Posterior cingulate gyrus (tissue), 11 donors: Measurements from ENCODE around the gene ANKRD40.

Source experiments
- DNase-seq, 10 donors: peaks; one replicate each; pipeline versions ENCODE4 v3.0.0 to v3.0.0-alpha.2; 2020 to 2021; ENCODE audit warnings: mixed read lengths in 3 of 10
- intact Hi-C: fragments of 100-400 bp; cut with DNase I; formaldehyde crosslinking; loops from one replicate; pipeline ENCODE4 v1.15.1; 2023

Gene ANKRD40

DNA sequence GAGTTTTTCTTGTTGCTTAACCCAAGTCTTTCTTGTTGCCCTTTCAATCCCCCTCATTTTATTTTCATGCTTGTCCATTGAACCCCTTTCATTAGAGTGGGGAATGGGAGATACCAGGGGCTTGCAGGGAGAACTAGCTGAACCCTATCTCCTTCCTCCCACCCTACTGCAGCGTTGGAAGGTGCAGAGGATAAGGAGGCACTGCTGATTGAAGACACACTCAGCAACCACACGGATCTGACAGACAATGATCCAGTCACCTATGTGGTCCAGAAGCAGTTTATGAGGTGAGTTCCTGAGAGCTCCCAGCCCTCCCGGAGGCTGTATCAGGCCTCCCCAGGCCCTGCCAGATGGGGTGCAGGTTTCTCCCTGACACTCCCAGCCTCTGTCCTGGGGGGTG is 32.5 kb downstream of the ANKRD40 start:
- no peak for DNase-seq
- intact Hi-C loops = no loop called here

DNA sequence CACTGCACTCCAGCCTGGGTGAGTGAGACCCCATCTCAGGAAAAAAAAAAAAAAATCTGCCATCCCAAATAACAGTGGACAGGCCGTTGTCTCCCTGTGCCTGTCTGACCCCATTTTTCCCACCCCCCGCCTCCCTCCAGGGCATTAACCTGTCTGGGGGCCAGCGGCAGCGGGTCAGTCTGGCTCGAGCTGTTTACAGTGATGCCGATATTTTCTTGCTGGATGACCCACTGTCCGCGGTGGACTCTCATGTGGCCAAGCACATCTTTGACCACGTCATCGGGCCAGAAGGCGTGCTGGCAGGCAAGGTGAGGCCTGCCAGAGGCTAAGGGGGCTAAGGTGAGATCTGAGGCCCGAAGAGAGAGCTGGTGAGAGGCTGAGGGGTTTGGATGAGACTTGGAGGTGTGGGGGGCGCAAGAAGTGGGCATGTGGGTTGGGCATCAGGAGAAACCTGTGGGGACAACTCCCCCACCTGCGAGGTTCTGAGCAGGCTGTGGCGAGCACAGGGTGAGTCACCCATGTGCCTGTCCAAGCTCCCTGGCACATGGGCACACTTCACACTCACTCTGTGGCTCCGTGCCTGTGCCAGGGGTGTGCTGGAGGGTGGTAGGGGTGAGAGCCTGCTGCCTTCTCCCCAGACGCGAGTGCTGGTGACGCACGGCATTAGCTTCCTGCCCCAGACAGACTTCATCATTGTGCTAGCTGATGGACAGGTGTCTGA is 34.7 kb downstream of the ANKRD40 start:
- intact Hi-C loops = no loop called here
- peak in 2 of 10 donors; percentile 57 to 60 for DNase-seq

DNA sequence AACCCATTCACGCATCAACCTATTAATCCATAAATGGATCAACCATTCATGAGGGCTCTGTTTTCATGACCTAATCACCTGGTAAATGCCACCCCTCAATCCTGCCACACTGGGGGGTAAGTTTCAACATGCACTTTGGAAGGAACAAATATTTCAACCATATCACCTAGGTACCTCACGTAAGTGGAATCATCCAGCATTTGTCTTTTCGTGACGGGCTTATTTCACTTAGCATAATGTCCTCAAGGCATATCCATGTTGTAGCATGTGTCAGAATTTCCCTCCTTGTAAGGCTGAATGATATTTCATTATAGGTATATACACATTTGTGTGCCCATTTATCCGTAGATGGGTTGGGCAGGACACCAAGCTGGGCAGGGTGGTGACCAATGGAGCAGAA is 35.6 kb downstream of the ANKRD40 start:
- intact Hi-C loops = no loop called here
- no peak for DNase-seq

DNA sequence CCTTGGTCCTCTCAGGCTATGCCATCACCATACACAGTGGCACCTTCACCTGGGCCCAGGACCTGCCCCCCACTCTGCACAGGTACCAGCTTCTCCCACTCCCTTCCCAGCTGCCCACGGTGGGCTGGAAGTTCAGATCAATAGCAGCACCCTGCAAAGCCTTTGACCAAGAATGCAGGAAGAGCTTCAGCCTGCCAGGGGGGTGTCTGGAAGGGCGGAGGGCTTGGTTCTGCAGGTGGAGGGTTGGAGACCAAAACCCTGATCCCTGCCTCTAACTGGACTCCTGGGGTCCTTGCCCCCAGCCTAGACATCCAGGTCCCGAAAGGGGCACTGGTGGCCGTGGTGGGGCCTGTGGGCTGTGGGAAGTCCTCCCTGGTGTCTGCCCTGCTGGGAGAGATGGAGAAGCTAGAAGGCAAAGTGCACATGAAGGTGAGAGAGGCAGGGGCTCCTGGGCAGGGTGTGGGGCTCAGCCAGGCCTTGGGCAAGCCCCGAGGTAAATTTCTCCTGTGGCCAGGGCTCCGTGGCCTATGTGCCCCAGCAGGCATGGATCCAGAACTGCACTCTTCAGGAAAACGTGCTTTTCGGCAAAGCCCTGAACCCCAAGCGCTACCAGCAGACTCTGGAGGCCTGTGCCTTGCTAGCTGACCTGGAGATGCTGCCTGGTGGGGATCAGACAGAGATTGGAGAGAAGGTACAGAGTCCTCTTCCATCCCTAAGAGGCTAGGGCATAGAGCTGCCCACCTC is 38.7 kb downstream of the ANKRD40 start:
- DNase-seq = peak in 2 of 10 donors; percentile 53 to 58
- intact Hi-C loops = no loop called here

DNA sequence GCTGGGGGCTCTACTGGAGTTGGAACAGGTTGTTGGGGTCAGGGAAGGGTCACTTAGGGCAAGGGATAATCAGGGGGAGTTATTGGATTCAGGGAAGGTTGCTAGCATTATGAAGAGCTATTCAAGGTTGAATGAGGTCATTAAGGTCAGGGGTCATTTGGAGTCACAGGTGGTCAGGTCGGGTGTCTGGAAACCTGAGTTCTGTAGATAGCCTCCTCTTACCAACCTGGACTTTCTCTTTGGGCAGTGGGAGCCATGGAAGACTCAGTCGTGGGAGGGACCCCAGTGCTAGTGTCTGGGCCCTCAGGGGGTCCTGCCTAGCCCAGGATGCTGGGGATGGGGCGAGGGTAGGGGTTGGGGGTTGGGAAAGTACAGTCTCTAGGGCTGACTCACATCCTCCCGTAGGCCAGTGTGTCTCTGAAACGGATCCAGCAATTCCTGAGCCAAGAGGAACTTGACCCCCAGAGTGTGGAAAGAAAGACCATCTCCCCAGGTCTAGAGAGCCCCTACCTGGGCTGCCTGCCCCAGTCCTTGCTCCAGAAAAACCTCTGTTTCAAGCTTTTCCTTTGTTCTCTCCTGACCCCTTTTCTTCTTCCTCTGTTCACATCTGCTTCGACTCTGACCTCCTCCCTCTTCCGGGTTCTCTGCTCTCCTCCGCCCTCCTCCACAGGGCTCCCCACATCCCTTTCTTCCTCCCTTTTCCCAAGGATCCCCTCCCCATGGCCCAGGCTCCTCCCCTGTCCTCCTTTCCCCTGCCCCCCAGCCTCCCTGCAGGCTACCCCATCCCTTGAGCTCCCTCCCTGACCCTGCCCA is 39.5 kb downstream of the ANKRD40 start:
- intact Hi-C loops = no loop called here
- peak in 2 of 10 donors; percentile 24 to 39 for DNase-seq

DNA sequence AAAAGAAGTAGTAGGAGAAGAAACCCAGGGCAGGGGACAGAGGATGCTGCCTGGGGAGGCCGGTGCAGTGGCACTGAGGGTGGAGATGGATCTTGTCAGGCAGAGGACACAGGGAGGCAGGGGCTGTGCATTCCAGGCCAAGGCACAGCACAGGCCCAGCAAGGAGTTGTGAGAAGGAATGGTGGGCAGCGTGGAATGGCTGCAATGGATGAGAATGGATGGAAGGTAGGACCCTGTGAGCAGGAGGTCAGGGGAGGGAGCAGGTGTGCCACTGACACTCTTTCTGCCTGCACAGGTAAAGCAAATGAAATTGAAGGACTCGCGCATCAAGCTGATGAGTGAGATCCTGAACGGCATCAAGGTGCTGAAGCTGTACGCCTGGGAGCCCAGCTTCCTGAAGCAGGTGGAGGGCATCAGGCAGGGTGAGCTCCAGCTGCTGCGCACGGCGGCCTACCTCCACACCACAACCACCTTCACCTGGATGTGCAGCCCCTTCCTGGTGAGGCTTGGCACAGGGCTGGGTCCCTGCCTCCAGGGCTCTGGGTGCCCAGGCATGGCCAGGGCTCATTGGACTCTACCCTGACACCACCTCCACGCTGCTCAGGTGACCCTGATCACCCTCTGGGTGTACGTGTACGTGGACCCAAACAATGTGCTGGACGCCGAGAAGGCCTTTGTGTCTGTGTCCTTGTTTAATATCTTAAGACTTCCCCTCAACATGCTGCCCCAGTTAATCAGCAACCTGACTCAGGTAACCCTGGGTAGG is 40.3 kb downstream of the ANKRD40 start:
- DNase-seq = peak in 2 of 10 donors; percentile 69 to 77
- intact Hi-C loops = no loop called here

DNA sequence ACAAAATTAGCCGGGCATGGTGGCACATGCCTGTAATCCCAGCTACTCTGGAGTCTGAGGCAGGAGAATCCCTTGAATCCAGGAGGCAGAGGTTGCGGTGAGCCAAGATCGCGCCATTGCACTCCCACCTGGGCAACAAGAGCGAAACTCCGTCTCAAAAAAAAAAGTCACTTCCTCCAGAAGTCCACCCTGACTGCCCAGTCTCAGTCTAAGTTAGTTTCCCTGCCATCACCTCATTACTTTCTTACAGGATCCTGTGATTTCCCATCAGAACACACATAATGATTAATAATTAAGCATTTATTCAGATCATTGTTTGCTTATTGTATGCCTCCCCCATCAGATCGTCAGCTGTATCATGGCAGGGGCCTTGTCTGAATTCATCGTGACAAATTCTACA is 41.4 kb downstream of the ANKRD40 start:
- DNase-seq = no peak
- intact Hi-C loops = no loop called here

DNA sequence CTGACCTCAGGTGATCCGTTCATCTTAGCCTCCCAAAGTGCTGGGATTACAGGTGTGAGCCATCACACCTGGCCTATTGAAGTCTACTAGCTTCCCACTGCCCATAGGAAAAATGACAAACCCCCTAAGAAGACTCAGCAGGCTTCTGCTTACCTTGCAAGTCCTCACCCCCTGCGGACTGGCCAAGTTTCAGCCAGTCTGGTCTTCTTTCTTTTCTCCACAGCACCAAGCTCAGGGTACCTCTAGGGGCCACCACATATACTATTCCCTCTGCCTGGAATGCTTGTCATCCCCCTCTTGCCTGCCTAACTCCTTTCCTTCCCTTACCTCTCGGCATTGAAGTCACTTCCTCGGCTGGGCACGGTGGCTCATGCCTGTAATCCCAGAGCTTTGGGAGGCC is 41.9 kb downstream of the ANKRD40 start:
- intact Hi-C loops = no loop called here
- DNase-seq = peak in 1 of 10 donors; percentile 25

DNA sequence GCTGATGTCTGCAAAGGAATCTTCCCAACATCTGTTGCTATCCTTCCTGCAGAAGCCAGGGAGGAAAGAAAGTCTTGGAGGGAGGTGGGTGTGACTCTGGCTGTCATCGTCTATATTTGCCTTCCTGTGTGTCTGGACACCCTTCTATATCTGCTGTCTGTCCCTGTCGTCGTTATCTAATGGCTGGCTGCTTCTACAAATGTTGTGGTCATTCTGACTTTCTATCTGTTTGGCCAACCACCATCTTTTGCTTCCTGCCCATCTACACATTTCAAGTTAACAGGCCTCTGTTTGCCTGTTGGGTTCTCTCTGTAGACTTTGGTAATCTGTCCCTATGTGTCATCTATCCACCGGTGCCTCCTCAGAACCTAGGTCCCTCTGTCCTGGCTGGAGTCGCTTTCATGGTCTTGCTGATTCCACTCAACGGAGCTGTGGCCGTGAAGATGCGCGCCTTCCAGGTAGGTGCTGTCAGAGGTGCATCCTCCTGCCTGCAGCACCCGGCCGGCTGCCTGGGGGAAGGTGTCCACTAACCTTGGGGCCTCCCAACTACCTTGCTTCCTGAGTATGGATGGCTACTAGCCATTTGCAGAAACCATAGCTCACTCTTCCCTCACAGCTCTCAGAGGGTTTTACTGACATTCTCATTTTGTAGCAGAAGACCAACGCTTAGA is 42.8 kb downstream of the ANKRD40 start:
- intact Hi-C loops = no loop called here

DNA sequence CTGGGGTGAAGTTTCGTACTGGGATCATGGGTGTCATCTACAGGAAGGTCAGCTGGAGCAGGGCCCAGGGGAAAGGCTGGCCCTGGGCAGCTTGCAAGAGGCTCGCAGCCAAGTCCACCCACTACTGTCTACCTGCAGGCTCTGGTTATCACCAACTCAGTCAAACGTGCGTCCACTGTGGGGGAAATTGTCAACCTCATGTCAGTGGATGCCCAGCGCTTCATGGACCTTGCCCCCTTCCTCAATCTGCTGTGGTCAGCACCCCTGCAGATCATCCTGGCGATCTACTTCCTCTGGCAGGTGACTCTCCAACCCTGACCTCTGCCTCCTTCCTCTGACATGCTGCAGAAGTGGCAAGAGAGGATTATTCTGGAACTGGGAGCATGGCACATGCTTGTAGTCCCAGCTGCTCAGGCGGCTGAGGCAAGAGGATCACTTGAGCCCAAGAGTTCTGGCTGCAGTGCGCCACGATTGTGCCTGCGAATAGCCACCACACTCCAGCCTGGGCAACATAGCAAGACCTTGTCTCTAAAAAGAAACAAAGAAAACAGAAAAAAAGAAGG is 43.8 kb downstream of the ANKRD40 start:
- intact Hi-C loops = no loop called here
- peak in 2 of 10 donors; percentile 10 to 77 for DNase-seq

More for the DNA sequence above, 42.8 kb downstream of the ANKRD40 start:
- DNase-seq = peak in 3 of 10 donors; percentile 43 to 74 (median 62)

DNA sequence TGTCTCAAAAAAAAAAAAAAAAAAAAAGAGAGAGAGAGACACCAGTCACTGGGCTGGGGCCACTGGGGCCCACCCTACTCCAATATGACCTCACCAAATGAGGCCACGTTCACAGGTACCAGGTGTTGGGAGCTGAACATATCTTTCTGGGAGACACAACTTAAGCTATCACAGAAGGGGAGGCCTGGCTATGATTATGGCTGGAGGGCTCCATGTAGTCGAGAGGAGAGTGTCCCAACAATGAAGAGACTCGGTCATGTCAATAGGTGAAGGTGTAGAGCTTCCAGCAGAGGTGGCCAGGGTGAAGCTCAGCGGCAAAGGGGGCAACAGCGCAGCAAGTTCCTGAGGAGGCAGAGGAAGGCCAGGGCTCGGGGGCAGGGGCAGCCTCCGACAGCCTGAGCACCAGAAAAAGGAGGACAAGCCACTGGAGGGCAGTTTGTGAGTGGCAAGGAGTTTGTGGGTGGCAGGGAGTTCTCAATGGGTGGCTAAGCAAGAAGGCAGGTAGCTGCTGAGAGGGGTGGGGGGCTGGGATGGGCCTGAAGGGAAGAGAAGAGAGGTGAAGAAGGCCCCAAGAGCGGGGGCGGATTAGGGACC is 45.0 kb downstream of the ANKRD40 start:
- intact Hi-C loops = no loop called here
- DNase-seq = peak in 2 of 10 donors; percentile 12 to 44

DNA sequence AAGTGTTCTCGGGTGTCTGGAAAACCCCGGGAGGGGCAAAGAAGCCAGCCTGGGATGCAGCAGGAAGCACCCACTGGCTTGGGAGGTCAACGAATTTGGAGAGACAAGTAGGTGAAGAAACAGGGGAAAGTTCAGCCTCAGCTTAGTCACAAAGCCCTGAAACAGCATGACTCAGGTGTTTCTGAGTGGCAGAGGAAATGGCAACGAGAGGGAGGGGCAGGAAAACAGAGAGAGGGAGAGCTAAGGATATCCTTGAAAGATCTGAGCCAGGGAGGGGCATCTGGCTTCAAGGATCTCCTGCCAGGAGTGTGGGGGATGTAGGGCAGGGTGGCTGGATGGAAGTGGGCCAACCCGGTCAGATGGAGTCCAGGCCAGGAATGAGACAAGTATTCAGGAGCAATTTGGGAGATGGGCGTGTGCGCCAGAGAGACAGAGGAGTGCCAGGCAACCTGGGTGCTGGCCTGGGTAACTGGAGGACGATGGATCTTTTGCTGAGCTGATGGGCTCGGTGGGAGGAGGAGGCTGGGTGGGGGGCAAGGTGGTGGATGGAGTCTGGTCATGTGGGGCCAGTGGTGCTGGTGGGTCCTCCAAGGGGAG is 45.8 kb downstream of the ANKRD40 start:
- intact Hi-C loops = no loop called here
- peak in 2 of 10 donors; percentile 57 to 63 for DNase-seq

DNA sequence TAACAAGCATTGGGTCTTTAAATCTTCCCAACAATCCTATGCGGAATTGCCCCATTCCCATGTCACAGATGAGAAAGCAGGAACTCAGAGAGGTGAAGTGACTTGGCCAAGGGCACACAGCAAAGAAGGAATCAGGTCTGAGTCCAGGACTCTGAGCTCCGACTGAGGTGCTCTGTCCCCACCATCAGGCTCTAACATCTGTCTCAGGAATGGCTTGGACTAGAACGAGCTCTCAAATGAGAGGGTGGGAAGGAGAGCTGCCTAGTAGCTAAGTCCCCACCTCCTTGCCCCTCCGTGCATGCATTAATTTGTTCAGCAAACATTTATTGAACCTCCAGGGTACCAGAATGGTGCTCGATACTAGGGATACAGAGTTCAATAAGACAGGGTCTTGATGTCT is 46.4 kb downstream of the ANKRD40 start:
- peak in 1 of 10 donors; percentile 32 for DNase-seq
- intact Hi-C loops = no loop called here

DNA sequence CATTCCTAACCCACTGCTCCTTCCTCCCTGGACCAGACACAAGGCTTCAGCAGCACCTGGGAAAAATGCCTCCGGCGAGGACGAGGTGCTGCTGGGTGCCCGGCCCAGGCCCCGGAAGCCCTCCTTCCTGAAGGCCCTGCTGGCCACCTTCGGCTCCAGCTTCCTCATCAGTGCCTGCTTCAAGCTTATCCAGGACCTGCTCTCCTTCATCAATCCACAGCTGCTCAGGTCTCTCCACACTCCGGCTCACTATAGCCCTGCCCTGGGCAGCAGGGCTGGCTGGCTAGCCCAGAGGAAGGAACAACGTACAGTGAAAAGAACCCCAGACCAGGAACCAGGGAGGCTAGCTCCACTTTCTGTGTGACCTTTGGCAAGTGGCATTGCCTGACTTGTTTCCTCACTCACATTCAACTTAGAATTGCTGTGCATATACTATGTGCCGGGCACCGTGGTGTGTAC is 46.8 kb downstream of the ANKRD40 start:
- DNase-seq = peak in 2 of 10 donors; percentile 42 to 82
- intact Hi-C loops = no loop called here

DNA sequence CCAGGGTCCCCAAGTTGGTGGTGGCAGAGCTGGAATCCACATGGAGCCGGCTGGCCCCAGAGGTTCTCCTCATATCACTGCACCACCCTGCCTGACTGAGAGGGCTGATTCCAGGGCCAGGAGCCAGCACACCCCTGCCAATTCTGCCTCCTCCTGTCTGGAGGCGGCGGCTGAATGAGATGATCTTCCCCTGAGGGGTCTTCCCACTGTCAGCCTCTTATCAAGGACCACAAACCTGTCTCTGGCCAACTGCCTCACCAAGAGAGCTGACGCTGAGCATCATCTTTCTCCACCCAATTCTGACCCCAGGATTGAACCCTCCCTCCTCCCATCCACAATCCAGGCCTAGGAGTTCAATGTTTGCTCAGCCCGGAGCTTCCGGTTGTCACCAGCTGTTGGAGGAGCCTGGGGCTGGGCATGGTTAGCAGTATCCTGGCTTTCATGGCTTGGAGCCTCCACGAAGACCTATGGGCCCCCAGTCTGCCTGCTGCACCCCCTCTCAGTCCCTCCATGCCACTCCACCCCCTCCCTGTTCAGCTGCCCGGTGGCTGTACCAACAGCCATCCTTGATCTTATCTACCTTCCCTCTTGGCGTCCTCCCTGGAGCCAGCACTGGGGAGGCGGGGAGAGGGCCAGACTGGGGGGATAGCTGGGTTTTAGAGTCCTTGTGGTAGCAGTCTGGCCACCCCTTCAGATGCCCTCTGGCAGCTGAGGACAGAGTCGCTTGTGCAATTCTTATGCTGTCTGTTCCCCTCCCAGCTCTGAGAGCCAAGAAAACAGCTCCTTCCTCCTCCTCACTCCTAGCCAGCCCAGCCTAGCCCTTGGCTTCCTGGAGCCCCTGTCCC is 47.5 kb downstream of the ANKRD40 start:
- DNase-seq = peak in 2 of 10 donors; percentile 14 to 66
- intact Hi-C loops = no loop called here

DNA sequence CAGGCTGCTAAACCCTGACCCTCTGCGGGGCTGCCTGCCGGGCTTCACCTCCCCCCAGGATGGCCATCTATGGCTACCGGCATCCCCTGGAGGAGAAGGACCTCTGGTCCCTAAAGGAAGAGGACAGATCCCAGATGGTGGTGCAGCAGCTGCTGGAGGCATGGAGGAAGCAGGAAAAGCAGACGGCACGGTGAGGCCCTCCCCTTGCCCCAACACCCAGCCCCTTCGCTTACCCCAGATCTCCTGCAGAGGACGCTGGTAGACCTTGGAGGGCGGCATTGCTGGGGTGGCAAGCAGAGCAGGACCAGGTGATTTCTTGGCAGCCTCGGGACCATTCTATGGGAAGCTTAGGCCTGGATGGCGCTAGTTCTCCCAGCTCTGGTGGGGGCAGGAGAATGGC is 48.5 kb downstream of the ANKRD40 start:
- intact Hi-C loops = no loop called here
- peak in 2 of 10 donors; percentile 17 to 43 for DNase-seq

DNA sequence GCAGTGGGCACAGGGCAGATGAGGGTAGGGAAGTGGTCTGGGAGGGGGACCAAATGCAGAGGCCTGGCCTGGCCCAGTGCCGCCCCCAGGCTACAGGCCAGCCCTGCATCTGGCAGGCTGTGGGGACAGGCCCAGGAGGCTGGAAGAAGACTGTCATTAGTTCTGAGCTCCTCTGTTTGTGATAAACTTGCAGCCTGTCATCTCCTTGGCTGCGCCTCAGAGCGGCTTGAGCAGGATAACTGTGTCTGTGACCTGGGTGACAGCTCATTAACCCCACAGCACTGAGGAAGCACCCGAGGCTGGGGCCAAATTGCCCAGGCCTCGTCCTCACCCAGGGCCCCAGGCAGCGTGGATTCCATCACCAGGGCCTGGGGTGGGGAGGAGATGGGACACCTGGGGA is 49.1 kb downstream of the ANKRD40 start:
- peak in 2 of 10 donors; percentile 35 to 60 for DNase-seq
- intact Hi-C loops = no loop called here
